Right renal cortex interstitium (tissue), 3 donors: ENCODE results near the gene SUMO3. TPM values are rescaled to one million over a fixed set of nuclear protein-coding genes. Genes with fewer than 3 reads are reported as not detected.

Source experiments
- DNase-seq, 3 donors: peaks; one replicate each; pipeline ENCODE4 v3.0.0-alpha.2; 2013; ENCODE audit warnings: low read depth in 3 of 3, low spot score in 2 of 3
- polyA plus RNA-seq, 3 donors: library from polyadenylated mRNA; unstranded; fragments of 120-200 nt; gene quantifications; one replicate each; pipeline ENCODE4 v1.2.1, GENCODE V29; 2013; ENCODE audit not compliant: insufficient read length in 3 of 3

SUMO3 gene
- polyA plus RNA-seq, 3 donors: 119 to 121 (median 119) TPM

DNA sequence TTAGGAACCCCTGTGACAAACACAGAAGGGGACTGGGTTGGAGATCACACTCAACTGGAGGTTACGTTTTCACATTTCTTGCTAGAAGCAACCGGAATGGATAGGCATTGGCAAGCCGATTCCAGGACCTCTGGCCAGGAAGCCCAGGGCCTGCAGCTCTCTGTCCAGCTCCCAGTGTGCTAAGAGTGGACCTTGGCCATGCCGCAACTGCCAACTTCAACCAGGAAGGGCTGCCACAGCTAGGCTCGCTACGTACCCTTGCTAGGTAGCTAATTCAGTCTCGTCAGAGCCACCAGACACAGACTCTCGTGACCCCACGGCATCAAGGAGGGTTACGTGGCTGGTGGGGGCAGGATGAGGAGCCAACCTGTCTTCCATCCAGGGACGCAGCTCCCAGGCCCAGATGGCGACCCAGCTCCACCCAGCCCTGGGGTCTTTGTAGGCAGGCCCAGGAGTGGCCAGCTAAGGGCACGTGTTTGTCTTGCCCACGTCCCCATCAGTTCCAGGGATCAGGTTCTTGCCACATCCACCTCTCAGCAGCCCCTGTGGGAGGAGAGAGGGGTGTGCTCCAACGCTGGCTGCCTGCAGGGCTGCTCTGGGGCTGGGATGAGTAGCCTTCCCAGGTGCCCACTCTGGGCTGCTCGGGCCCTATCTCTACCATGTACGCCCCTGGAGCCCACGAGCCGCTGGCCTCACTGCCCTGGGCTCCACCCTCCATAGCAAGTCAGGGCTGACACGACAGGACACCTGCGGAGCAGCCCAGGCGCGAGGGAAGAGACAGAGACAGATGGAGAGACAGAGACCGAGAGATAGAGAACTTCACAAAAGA, 55.4 kb downstream of the SUMO3 start:
- DNase-seq: no peak

DNA sequence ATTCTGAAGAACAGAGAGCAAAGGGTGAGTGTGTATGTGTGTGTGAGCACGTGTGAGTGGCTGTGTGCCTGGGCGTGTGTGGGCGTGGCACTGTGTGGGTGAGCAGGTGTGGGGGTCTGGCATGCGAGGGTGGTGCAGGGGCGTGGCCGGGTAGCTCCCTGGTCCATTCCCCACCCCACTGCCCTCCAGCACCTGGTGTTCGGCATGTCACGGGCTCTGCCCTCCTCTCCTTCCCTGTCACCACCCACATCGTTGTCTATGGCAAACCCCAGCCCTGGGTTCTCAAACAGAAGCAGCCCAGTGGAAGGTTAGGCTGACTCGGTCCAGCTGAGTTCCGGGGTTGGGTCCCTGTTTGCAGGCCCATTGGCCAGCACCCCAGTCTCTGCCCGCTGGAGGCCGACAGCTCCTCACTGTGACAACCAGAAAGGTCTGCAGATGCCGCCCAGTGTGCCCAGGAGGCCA, 56.1 kb downstream of the SUMO3 start:
- no peak for DNase-seq

DNA sequence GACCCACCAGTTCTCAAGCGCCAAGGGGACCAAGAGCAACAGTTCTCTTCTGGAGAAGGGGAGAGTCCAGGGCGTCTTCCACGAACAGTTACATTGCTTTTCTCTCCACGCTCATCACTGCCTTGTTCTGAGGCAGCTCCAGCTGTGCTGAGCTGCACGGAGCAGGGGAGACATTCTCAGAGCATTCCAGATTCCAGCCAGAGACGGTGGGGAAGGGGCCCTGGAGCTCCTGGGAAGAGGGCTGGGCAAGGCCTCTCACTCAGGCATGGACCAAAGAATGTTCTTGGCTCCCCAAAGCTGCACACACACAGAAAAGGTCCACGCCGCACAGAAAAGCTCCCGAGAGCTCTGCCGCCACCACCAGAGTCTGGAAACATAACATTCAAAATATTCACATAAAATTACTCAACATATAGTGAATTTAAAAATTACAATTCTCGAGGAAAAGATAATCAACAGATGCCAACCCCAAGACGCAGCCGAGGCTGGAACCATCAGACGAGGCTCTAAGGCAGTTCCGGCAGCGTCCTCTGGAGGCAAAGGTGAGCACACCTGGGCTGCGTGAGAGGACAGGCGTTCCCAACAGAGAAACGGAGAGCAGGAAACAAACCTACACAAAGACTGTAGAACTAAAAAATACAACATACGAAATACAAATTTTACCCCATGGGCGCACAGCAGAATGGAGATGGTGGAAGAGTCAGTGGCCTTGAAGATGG, 56.7 kb downstream of the SUMO3 start:
- DNase-seq: no peak

DNA sequence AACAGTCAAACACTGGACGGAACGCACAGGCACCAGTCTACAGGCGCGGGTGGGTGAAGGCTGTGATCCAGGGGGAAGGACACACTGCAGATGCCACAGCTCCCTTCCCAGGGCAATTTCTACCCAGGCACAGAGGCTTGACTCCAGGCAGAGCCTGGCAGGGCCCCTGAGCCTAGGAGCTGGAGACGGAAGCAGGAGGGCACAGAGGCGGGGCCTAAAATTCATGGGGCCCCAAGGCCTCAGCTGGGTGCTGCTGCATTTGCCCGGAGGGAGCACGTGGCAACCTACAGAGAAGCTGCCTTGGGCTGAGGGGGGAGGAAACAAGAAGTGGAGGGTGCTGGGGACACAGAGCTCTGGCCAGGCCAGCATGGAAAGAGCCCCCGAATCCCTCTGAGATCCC, 57.5 kb downstream of the SUMO3 start:
- no peak for DNase-seq

DNA sequence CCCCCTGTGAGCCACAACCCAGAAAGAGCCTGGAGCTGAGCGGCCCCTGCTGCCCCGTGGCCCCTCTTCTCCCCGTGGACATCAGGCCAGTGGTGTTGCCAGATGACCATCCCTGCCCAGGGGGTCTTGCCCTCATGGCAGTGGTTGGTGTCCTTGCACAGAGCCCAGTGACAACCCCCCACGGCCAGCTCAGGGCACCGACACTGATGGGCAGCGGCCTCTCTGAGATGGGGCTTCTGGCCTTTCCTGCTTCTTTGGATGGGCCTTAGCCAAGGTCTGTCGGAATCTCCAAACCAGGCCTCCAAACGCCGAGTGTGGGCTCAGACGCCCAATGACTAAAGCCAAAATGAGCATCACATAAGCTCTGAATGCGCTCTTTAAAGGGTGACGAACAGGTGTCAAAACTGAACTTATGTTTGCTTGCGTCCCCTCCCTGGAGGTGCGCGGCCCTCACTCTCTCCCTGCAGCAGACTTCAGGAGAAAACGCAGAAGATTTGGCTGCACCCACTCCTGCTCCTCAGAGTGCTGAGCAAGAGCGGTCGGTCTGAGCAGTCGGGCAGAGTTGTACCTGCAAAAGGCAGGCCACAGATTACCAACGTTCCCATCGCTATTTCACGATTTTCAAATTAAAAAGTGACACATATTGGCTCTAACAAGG, 58.1 kb downstream of the SUMO3 start:
- no peak for DNase-seq

DNA sequence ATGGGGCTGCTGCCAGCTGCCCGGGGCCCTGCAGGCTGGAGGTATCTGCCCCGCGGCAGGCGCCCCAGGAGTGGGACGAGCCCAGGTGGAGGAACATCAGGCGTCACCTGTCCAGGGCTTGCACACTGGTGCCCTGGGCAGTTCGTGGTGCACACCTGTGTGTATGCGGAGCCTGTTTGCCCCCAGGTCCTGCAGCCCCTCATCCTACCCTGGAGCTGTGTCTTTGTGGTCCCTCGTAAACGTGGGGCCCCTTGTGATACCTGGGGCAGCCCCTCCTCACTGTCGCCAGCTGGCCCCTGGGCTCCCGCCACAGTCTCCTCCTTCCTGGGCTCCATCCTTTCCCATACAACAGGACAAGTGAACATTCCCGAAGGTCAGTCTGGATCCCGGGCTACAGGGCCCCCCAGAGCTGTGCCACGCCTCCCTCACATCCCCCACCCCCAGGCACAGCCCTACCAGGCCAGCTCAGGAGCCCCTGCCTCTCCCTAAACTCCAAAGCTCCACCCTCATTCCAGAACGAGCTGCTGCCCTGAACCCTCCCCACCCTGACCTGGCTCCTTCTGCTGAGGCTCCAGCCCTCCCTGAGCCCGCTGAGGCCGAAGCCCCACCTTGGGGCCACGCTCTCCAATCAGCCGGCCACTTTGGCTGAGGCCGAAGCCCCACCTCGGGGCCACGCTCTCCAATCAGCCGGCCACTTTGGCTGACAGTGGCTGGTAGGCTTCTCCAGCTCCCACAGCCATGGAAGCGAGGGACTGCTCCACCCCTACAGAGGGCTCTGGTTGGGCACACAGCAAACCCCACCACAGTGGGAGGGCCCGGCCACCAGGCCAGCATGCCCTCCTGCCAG, 58.9 kb downstream of the SUMO3 start:
- no peak for DNase-seq

DNA sequence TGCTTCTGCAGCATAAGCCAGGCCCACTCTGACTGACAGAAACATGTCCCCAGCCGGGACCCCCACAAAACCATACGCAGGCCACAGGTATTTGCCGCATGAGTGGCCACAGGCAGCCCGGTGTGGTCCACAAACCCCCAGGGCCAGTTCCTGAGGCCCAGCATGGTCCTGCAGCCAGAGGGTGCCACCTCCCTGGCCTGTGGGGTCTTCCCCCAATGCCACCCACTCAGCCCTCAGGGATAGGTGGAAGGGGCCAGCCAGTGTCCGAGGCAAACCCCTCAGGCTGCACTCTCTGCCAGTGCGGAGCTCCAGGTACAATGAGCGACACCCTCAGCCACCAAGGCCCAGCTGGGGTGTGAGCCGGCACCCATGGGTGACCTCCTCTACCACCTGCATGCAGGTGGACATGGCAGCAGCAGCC, 59.7 kb downstream of the SUMO3 start:
- no peak for DNase-seq

DNA sequence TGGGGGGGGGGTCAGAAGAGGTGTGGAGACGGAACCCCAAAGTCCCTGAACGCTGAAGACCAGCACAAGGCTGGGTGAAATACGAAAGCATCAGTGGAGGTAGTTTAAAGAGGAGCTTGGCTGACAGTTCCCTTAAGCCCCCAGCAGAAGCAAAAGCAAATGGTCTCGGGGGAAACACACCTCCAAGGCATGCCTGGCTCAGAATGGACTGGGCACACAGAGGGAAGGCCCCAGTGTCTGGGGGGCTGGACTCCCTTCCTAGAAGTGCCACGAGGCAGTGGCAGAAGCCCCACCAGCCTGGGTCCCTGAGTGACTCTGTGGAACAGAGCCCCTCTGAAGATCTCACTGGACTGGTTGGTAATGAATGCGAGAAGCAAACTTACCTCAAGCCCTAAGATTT, 60.1 kb downstream of the SUMO3 start:
- DNase-seq: no peak

DNA sequence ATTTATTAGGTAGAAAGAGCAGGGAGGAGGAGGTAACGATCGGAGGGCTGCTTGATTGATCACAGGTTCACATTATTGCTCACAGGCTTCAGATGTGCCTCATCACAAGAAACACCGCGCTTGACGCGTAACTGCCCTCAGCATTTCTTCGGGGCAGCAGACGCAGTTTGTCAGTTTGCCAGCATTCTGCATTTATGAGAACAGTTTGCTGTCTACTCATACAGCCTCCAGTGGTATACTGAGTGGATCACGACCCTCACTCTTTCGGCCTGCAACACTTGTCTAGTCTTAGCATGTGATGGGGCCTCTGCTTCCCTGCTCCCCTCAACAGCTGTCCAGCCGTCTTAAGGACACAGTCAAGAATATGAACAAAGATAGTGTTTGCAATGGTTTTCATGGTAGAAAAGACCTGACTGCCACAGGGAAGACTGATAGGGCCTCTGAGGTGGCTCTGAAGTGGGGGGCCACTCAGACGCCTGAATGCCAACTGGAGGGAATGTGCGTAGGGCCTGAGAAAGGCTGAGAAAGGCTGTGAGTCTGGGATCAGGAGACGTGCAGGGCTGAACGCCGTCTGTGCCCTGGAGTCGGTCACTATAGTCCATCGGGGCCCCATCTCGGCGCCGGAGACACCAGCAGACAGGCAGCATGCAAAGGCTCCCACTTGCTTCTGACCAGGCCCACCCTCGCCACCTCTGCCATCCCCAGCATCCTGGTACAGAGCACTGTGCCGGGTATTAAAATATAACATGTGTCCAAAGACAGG, 61.3 kb downstream of the SUMO3 start:
- no peak for DNase-seq

Other genes starting within 250 kb of the SUMO3 start
- not detected for gene KRTAP10-4, start 244.3 kb downstream of the SUMO3 start, polyA plus RNA-seq
- gene KRTAP10-5, start 237.5 kb downstream of the SUMO3 start, polyA plus RNA-seq: not detected
- gene KRTAP10-6, start 225.6 kb downstream of the SUMO3 start, polyA plus RNA-seq: not detected
- under 1 TPM in 1 of 3 donors, not detected in 2; 0.08 TPM for gene KRTAP10-7, start 217.5 kb downstream of the SUMO3 start, polyA plus RNA-seq
- not detected for gene KRTAP10-8, start 206.0 kb downstream of the SUMO3 start, polyA plus RNA-seq
- gene KRTAP10-9, start 191.0 kb downstream of the SUMO3 start, polyA plus RNA-seq: not detected
- not detected for gene KRTAP10-10, start 180.7 kb downstream of the SUMO3 start, polyA plus RNA-seq
- gene KRTAP10-11, start 171.6 kb downstream of the SUMO3 start, polyA plus RNA-seq: not detected
- not detected for gene KRTAP12-4, start 163.4 kb downstream of the SUMO3 start, polyA plus RNA-seq
- gene KRTAP12-3, start 160.1 kb downstream of the SUMO3 start, polyA plus RNA-seq: not detected
- gene KRTAP12-2, start 151.1 kb downstream of the SUMO3 start, polyA plus RNA-seq: not detected
- gene KRTAP12-1, start 135.9 kb downstream of the SUMO3 start, polyA plus RNA-seq: not detected
- not detected for gene KRTAP10-12, start 120.9 kb downstream of the SUMO3 start, polyA plus RNA-seq
- gene TSPEAR, start 106.5 kb downstream of the SUMO3 start, polyA plus RNA-seq: under 1 TPM; 0.53 to 0.67 (median 0.62) TPM
- gene UBE2G2, start 16.2 kb downstream of the SUMO3 start, polyA plus RNA-seq: 10 to 100 TPM; 63.1 to 80.9 (median 80.6) TPM
- gene PTTG1IP, start 55.6 kb upstream of the SUMO3 start, polyA plus RNA-seq: 100 to 1,000 TPM; 262 to 281 (median 279) TPM
- gene ITGB2, start 102.8 kb upstream of the SUMO3 start, polyA plus RNA-seq: 10 to 100 TPM in 1 of 3 donors, 1 to 10 TPM in 2; 7.4 to 16.0 (median 8.1) TPM
- gene SLX9, start 122.0 kb upstream of the SUMO3 start, polyA plus RNA-seq: 10 to 100 TPM; 13.4 to 14.3 (median 14.1) TPM